HepG2 (cell line): ENCODE data around the gene ZNF433. TPM values are rescaled to one million over a fixed set of nuclear protein-coding genes. Genes with fewer than 3 reads are reported as not detected.
A peak's percentile ranks its signal among the peaks of the same experiment; 100 is the strongest.

Source experiments
- CBX5 ChIP-seq: sonication (generic); formaldehyde crosslinking; IDR thresholded peaks from 2 replicates; pipeline ENCODE4 v1.4.0; 2020; ENCODE audit warnings: missing genetic modification reagents, borderline replicate concordance
- JDP2 ChIP-seq: sonication (generic); formaldehyde crosslinking; IDR thresholded peaks from 2 replicates; pipeline ENCODE4 v1.8.1; 2022; ENCODE audit warnings: missing genetic modification reagents, borderline replicate concordance
- KDM5B ChIP-seq: sonication (generic); formaldehyde crosslinking; IDR thresholded peaks from 2 replicates; pipeline ENCODE4 v1.4.0; 2020; ENCODE audit warnings: missing genetic modification reagents, mild to moderate bottlenecking, borderline replicate concordance
- KLF6 ChIP-seq: IDR thresholded peaks from 2 replicates; pipeline ENCODE4 v1.8.0; 2016; ENCODE audit warnings: missing biosample characterization, missing genetic modification reagents
- NFIC ChIP-seq: IDR thresholded peaks from 2 replicates; pipeline ENCODE4 v1.6.1; 2012; ENCODE audit warnings: mild to moderate bottlenecking, low read length, inconsistent platforms
- NONO ChIP-seq, 2 experiments: fragments of 450-650 bp in 1 of 2; sonication (generic) in 1 of 2; formaldehyde crosslinking in 1 of 2; IDR thresholded peaks in 1 of 2; conservative IDR thresholded peaks in 1 of 2; 2 replicates each; pipeline versions ENCODE4 v1.6.1 to v1.8.0; 2017 to 2022; ENCODE audit warnings: mild to moderate bottlenecking in 1 of 2, missing genetic modification reagents in 1 of 2, moderate library complexity in 1 of 2
- PHF20 ChIP-seq: sonication (generic); formaldehyde crosslinking; IDR thresholded peaks from 2 replicates; pipeline ENCODE4 v1.5.0; 2020; ENCODE audit warnings: mild to moderate bottlenecking, missing genetic modification reagents
- RORA ChIP-seq: sonication (generic); formaldehyde crosslinking; IDR thresholded peaks from 2 replicates; pipeline ENCODE4 v1.5.0; 2020; ENCODE audit warnings: mild to moderate bottlenecking, missing genetic modification reagents, moderate library complexity
- TARDBP ChIP-seq: sonication (generic); formaldehyde crosslinking; IDR thresholded peaks from 2 replicates; pipeline ENCODE4 v1.8.0; 2022; ENCODE audit warnings: mild to moderate bottlenecking, missing genetic modification reagents
- XBP1 ChIP-seq: sonication (generic); formaldehyde crosslinking; IDR thresholded peaks from 2 replicates; pipeline ENCODE4 v1.5.0; 2020; ENCODE audit warnings: missing genetic modification reagents
- ZFP41 ChIP-seq: sonication (generic); formaldehyde crosslinking; IDR thresholded peaks from 2 replicates; pipeline ENCODE4 v1.4.0; 2020; ENCODE audit warnings: mild to moderate bottlenecking, missing genetic modification reagents, borderline replicate concordance
- ZMAT3 ChIP-seq: sonication (generic); formaldehyde crosslinking; conservative IDR thresholded peaks from 2 replicates; pipeline ENCODE4 v1.7.0; 2021; ENCODE audit warnings: missing genetic modification reagents
- ZNF138 ChIP-seq: sonication (generic); formaldehyde crosslinking; IDR thresholded peaks from 2 replicates; pipeline ENCODE4 v1.5.0; 2020; ENCODE audit warnings: mild to moderate bottlenecking, low read depth, missing genetic modification reagents
- ZNF253 ChIP-seq: sonication (generic); formaldehyde crosslinking; IDR thresholded peaks from 2 replicates; pipeline ENCODE4 v1.8.0; 2022; ENCODE audit warnings: mild to moderate bottlenecking, missing genetic modification reagents, borderline replicate concordance
- ZNF329 ChIP-seq: sonication (generic); formaldehyde crosslinking; IDR thresholded peaks from 2 replicates; pipeline ENCODE4 v1.9.0; 2021; ENCODE audit warnings: low read depth, mild to moderate bottlenecking, missing genetic modification reagents
- ZNF432 ChIP-seq: sonication (generic); formaldehyde crosslinking; IDR thresholded peaks from 2 replicates; pipeline ENCODE4 v1.5.0; 2020; ENCODE audit warnings: missing genetic modification reagents, mild to moderate bottlenecking, borderline replicate concordance
- ZNF569 ChIP-seq: sonication (generic); formaldehyde crosslinking; IDR thresholded peaks from 2 replicates; pipeline ENCODE4 v1.5.0; 2020; ENCODE audit warnings: mild to moderate bottlenecking, missing genetic modification reagents, moderate library complexity, borderline replicate concordance
- ZNF598 ChIP-seq: sonication (generic); formaldehyde crosslinking; IDR thresholded peaks from 2 replicates; pipeline ENCODE4 v1.5.1; 2020; ENCODE audit warnings: mild to moderate bottlenecking, missing genetic modification reagents, borderline replicate concordance
- ZNF709 ChIP-seq: sonication (generic); formaldehyde crosslinking; IDR thresholded peaks from 2 replicates; pipeline ENCODE4 v1.5.0; 2020; ENCODE audit warnings: mild to moderate bottlenecking, missing genetic modification reagents
- ZNF781 ChIP-seq: sonication (generic); formaldehyde crosslinking; IDR thresholded peaks from 2 replicates; pipeline ENCODE4 v1.5.1; 2020; ENCODE audit warnings: borderline replicate concordance, mild to moderate bottlenecking, missing genetic modification reagents; ENCODE audit errors: not compliant biosample characterization
- ZNF792 ChIP-seq: IDR thresholded peaks from 2 replicates; pipeline ENCODE4 v1.6.1; 2016
- polyA plus RNA-seq, 8 experiments: library from polyadenylated mRNA; depleted of rRNA in 3 of 8; stranded (reverse) in 7 of 8; unstranded in 1 of 8; fragments of >200 nt; fragmentation: Illumina TruSeq in 4 of 8; extraction: Trizol in 4 of 8; gene quantifications; 2 replicates each; pipeline versions ENCODE4 v1.2.1 to v1.2.3, GENCODE V29; 2011 to 2016; ENCODE audit warnings: low read depth in 4 of 8, missing spikeins in 1 of 8, mixed read lengths in 1 of 8; ENCODE audit not compliant: insufficient read depth in 1 of 8
- total RNA-seq, 5 experiments: library from RNA; depleted of rRNA; stranded (reverse); fragments of >200 nt; fragmentation: Illumina TruSeq; extraction: Trizol; gene quantifications; 2 replicates each; pipeline ENCODE4 v1.2.3, GENCODE V29; 2016; ENCODE audit warnings: low read depth in 1 of 5
- TF ChIP-seq, protein P1 (sequence below): sonication (generic); formaldehyde crosslinking; IDR thresholded peaks from 2 replicates; pipeline ENCODE4 v1.9.0; 2021; ENCODE audit warnings: missing genetic modification reagents, mild to moderate bottlenecking, borderline replicate concordance
- TF ChIP-seq, protein P2 (sequence below): sonication (generic); formaldehyde crosslinking; conservative IDR thresholded peaks from 2 replicates; pipeline ENCODE4 v1.4.0; 2020; ENCODE audit warnings: missing genetic modification reagents
- TF ChIP-seq, protein P3 (sequence below): sonication (generic); formaldehyde crosslinking; IDR thresholded peaks from 2 replicates; pipeline ENCODE4 v1.8.0; 2022; ENCODE audit warnings: mild to moderate bottlenecking, missing genetic modification reagents, moderate library complexity
- TF ChIP-seq, protein P4 (sequence below): sonication (generic); formaldehyde crosslinking; IDR thresholded peaks from 2 replicates; pipeline ENCODE4 v1.4.0; 2020; ENCODE audit warnings: missing genetic modification reagents

The ZNF433 gene
- total and polyA plus RNA-seq, 2 of the 13 experiments (the other 11 are each of a cell fraction or from before 2014, with no cell fraction given): 1.8 to 4.9 TPM

DNA sequence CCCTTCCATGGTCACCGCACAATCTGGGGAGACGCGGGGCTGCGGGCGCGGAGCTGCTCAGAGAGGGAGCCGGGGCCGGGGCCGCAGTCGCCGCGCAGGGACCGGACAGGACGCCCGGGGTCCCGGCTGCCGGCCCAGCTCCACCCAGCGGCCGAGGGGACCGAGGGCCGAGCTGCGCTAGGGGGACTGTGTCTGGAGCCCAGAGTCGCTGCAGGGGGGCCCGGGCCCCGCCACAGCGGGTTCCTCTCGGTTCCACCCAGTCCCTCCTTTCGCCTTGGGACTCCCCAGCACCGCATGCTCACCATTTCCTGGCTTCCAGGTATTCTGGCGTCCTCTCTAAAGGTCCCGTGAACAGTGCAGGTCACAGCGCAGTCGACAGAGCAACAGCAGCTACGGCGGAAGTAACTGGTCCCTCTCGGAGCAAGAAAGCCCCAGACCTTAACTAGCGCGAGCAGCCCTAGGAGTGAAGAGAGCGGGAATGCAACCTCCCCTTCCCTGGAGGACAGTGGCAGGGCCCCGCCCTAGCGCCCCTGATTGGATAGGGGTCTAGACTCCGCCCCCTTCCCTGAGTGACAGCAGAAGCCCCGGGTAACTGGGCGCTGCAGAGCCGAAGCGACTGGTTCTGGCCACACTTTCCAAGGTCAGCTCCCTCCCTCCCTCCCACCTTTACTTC is 17.2 kb upstream of the ZNF433 start, which contains the start of gene ZNF878 (continued):
- TF ChIP-seq, protein P1, sequence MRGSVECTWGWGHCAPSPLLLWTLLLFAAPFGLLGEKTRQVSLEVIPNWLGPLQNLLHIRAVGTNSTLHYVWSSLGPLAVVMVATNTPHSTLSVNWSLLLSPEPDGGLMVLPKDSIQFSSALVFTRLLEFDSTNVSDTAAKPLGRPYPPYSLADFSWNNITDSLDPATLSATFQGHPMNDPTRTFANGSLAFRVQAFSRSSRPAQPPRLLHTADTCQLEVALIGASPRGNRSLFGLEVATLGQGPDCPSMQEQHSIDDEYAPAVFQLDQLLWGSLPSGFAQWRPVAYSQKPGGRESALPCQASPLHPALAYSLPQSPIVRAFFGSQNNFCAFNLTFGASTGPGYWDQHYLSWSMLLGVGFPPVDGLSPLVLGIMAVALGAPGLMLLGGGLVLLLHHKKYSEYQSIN: no peak
- TF ChIP-seq, protein P2, sequence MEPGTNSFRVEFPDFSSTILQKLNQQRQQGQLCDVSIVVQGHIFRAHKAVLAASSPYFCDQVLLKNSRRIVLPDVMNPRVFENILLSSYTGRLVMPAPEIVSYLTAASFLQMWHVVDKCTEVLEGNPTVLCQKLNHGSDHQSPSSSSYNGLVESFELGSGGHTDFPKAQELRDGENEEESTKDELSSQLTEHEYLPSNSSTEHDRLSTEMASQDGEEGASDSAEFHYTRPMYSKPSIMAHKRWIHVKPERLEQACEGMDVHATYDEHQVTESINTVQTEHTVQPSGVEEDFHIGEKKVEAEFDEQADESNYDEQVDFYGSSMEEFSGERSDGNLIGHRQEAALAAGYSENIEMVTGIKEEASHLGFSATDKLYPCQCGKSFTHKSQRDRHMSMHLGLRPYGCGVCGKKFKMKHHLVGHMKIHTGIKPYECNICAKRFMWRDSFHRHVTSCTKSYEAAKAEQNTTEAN (CRISPR knock-in tag): no peak
- no peak for TF ChIP-seq XBP1 (CRISPR knock-in tag)
- peak; percentile 86 for TF ChIP-seq ZNF781 (CRISPR knock-in tag)
- TF ChIP-seq, protein P3, sequence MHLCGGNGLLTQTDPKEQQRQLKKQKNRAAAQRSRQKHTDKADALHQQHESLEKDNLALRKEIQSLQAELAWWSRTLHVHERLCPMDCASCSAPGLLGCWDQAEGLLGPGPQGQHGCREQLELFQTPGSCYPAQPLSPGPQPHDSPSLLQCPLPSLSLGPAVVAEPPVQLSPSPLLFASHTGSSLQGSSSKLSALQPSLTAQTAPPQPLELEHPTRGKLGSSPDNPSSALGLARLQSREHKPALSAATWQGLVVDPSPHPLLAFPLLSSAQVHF (CRISPR knock-in tag): no peak
- 0 out of 2 replicates have a peak, but pooled peaks have one; percentile 66 for TF ChIP-seq ZNF329 (CRISPR knock-in tag)
- TF ChIP-seq ZNF598 (CRISPR knock-in tag): no peak; the same call in 1 of the 2 replicates
- TF ChIP-seq ZNF432: peak; percentile 75; the same call in 1 of the 2 replicates
- TF ChIP-seq ZMAT3 (CRISPR knock-in tag): peak; percentile 68; the same call in 1 of the 2 replicates
- TF ChIP-seq KLF6 (CRISPR knock-in tag): peak; percentile 82
- no peak for TF ChIP-seq JDP2
- TF ChIP-seq ZNF709 (CRISPR knock-in tag): peak; percentile 79; the same call in 1 of the 2 replicates
- peak; percentile 79 for TF ChIP-seq PHF20 (CRISPR knock-in tag)
- peak; percentile 81 for TF ChIP-seq TARDBP (CRISPR knock-in tag)
- TF ChIP-seq, protein P4, sequence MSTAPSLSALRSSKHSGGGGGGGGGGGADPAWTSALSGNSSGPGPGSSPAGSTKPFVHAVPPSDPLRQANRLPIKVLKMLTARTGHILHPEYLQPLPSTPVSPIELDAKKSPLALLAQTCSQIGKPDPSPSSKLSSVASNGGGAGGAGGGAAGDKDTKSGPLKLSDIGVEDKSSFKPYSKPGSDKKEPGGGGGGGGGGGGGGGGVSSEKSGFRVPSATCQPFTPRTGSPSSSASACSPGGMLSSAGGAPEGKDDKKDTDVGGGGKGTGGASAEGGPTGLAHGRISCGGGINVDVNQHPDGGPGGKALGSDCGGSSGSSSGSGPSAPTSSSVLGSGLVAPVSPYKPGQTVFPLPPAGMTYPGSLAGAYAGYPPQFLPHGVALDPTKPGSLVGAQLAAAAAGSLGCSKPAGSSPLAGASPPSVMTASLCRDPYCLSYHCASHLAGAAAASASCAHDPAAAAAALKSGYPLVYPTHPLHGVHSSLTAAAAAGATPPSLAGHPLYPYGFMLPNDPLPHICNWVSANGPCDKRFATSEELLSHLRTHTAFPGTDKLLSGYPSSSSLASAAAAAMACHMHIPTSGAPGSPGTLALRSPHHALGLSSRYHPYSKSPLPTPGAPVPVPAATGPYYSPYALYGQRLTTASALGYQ (CRISPR knock-in tag): peak; percentile 26; the same call in 1 of the 2 replicates
- TF ChIP-seq NFIC: no peak; the same call in 1 of the 2 replicates
- no peak; the same call in 1 of the 2 replicates for TF ChIP-seq RORA (CRISPR knock-in tag)
- TF ChIP-seq ZNF792 (CRISPR knock-in tag): peak; percentile 85
- no peak for TF ChIP-seq ZFP41 (CRISPR knock-in tag)
- 0 out of 2 replicates have a peak, but pooled peaks have one; percentile 51 for TF ChIP-seq ZNF569 (CRISPR knock-in tag)
- no peak for TF ChIP-seq ZNF253
- TF ChIP-seq KDM5B: peak; percentile 84; the same call in 1 of the 2 replicates
- TF ChIP-seq CBX5 (CRISPR knock-in tag): peak; percentile 77; the same call in 1 of the 2 replicates
- TF ChIP-seq ZNF138 (CRISPR knock-in tag): peak; percentile 85; the same call in 1 of the 2 replicates
- no peak for TF ChIP-seq NONO (IDR thresholded peaks at IDR 0.05)
- peak; percentile 94 for TF ChIP-seq NONO (CRISPR knock-in tag; conservative IDR thresholded peaks at IDR 0.05)
